GM21367 (cell line): ENCODE results near the gene EMP2.
"Not testable (repeated sequence)": the region's sequence is repeated elsewhere in the genome, so short reads cannot be mapped to it uniquely, and the experiment has no call there.

Experiments
- ATAC-seq: cut with Tn5 transposase; IDR thresholded peaks from one replicate; pipeline ENCODE4 v1.9.1; 2021; ENCODE audit not compliant: unreplicated experiment

The EMP2 gene

GRCh38 chr16:10522966-10523365 lies 57.4 kb downstream of the EMP2 start:
- ATAC-seq: no peak

- ATAC-seq: no peak
These were observed 58.6 kb downstream of the EMP2 start for GRCh38 chr16:10521681-10522274.

- no peak for ATAC-seq
These were observed 59.4 kb downstream of the EMP2 start for GRCh38 chr16:10520869-10521578.

GRCh38 chr16:10519929-10520868 lies 60.2 kb downstream of the EMP2 start:
- ATAC-seq: no peak

- no peak for ATAC-seq
These were observed 61.1 kb downstream of the EMP2 start for GRCh38 chr16:10519297-10519696.

GRCh38 chr16:10518479-10519041 lies 61.8 kb downstream of the EMP2 start:
- ATAC-seq: no peak

GRCh38 chr16:10517868-10518267 lies 62.5 kb downstream of the EMP2 start:
- ATAC-seq: no peak

- ATAC-seq: no peak
These were observed 65.9 kb downstream of the EMP2 start for GRCh38 chr16:10514369-10515055.

- no peak for ATAC-seq
These were observed 68.6 kb downstream of the EMP2 start for GRCh38 chr16:10511829-10512228.

GRCh38 chr16:10510279-10510678 lies 70.1 kb downstream of the EMP2 start:
- ATAC-seq: no peak

- peak; percentile 64 for ATAC-seq
These were observed 70.8 kb downstream of the EMP2 start for GRCh38 chr16:10509534-10510025.

- not testable (repeated sequence) for ATAC-seq
These were observed 75.1 kb downstream of the EMP2 start for GRCh38 chr16:10505286-10505685.

GRCh38 chr16:10504404-10504885 lies 76.0 kb downstream of the EMP2 start:
- ATAC-seq: no peak

GRCh38 chr16:10502776-10503175 lies 77.6 kb downstream of the EMP2 start:
- no peak for ATAC-seq

GRCh38 chr16:10501016-10501607 lies 79.3 kb downstream of the EMP2 start:
- ATAC-seq: no peak

- no peak for ATAC-seq
These were observed 79.8 kb downstream of the EMP2 start for GRCh38 chr16:10500582-10500981.

GRCh38 chr16:10497132-10498101 lies 83.0 kb downstream of the EMP2 start:
- ATAC-seq: no peak

GRCh38 chr16:10495031-10495345 lies 85.4 kb downstream of the EMP2 start:
- ATAC-seq: no peak
